ENCODE measurements around the gene GTF2IRD2. TPM values are rescaled to one million over a fixed set of nuclear protein-coding genes. Genes with fewer than 3 reads are reported as not detected.
"Not testable (repeated sequence)": the region's sequence is repeated elsewhere in the genome, so short reads cannot be mapped to it uniquely, and the experiment has no call there.

The GTF2IRD2 gene
- total RNA-seq, 2 experiments from 2014 or later, result 20.4 to 21.0 TPM

DNA sequence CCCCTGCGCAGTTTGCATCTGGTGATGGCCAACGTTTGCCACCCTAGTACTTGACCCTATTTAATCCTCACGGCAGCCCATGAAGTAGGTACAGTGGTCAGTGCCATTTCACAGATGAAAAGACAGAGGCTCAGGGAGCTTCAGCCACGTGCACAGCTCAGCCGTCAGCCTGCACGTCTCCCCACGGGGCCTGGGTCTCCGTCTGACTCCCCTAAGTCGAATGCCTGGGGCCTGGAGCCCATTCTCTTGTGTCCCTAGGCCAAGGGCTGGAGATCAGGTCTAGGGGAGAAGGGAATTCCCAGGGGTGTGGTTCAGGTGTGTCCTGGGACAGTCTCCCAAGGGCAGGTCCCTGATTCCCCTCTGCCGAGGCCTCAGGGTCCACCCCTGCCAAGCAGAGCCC, 84.4 kb downstream of the GTF2IRD2 start:
- POLR2A ChIA-PET; CTCF ChIA-PET; H3K36me3 Mint-ChIP-seq (ENCODE audit: low read depth): not testable (repeated sequence)

DNA sequence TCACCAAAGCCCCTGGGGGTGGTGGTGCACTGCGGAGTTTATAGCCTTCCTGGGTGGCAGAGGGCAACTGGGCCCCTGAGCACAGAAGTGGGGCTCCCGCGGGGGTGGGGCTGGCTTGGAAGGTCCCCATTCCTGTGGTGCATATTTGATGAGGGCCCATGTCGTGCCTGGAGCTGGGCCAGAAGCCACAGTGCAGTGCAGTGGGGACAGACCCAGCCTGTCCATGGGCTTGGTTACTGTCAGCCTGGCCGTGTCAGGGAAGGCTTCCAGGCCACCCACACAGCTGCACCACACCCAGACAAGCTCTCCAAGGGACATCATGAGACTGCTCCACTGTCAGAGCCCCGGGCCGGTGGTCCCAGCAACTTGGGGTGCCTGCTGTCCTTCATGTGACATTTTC, 84.9 kb downstream of the GTF2IRD2 start:
- H3K4me1 Mint-ChIP-seq (ENCODE audit: low read depth); H3K4me3 ChIP-seq (ENCODE audit: low read length); H3K36me3 ChIP-seq (ENCODE audit: insufficient read depth, low read length); POLR2A ChIA-PET; ATAC-seq (ENCODE audit: poor library complexity); DNase-seq; H3K4me1 ChIP-seq (ENCODE audit: insufficient read depth, low read length); H3K36me3 Mint-ChIP-seq (ENCODE audit: low read depth); intact Hi-C loops (cut with DNase I, micrococcal nuclease); H3K27ac Mint-ChIP-seq; H3K27ac ChIP-seq (ENCODE audit: low read depth in 1 of 2, low read length in 2 of 2); H3K27me3 Mint-ChIP-seq; H3K27me3 ChIP-seq (ENCODE audit: control insufficient read depth in 1 of 2, insufficient read depth in 2 of 2, low read length in 2 of 2); H3K9me3 ChIP-seq (ENCODE audit: control insufficient read depth in 1 of 2, insufficient read depth in 1 of 2, low read length in 2 of 2); H3K4me3 Mint-ChIP-seq; H3K9me3 Mint-ChIP-seq; CTCF ChIA-PET: not testable (repeated sequence)

More for the DNA sequence above, 84.4 kb downstream of the GTF2IRD2 start:
- DNase-seq; H3K27ac Mint-ChIP-seq; H3K36me3 ChIP-seq (ENCODE audit: insufficient read depth, low read length); H3K4me3 ChIP-seq (ENCODE audit: low read length); H3K4me1 Mint-ChIP-seq (ENCODE audit: low read depth); H3K27me3 Mint-ChIP-seq; ATAC-seq (ENCODE audit: poor library complexity); H3K4me1 ChIP-seq (ENCODE audit: insufficient read depth, low read length); H3K27ac ChIP-seq (ENCODE audit: low read depth in 1 of 2, low read length in 2 of 2); intact Hi-C loops (cut with DNase I, micrococcal nuclease); H3K9me3 ChIP-seq (ENCODE audit: control insufficient read depth in 1 of 2, insufficient read depth in 1 of 2, low read length in 2 of 2); H3K27me3 ChIP-seq (ENCODE audit: control insufficient read depth in 1 of 2, insufficient read depth in 2 of 2, low read length in 2 of 2); H3K9me3 Mint-ChIP-seq; H3K4me3 Mint-ChIP-seq: not testable (repeated sequence)

- H3K27me3 Mint-ChIP-seq; CTCF ChIA-PET; H3K4me3 ChIP-seq (ENCODE audit: low read length); H3K36me3 ChIP-seq (ENCODE audit: insufficient read depth, low read length); intact Hi-C loops (cut with DNase I, micrococcal nuclease); H3K9me3 ChIP-seq (ENCODE audit: control insufficient read depth in 1 of 2, insufficient read depth in 1 of 2, low read length in 2 of 2); H3K27me3 ChIP-seq (ENCODE audit: control insufficient read depth in 1 of 2, insufficient read depth in 2 of 2, low read length in 2 of 2); H3K27ac ChIP-seq (ENCODE audit: low read depth in 1 of 2, low read length in 2 of 2); H3K9me3 Mint-ChIP-seq; POLR2A ChIA-PET; H3K4me1 ChIP-seq (ENCODE audit: insufficient read depth, low read length); H3K4me3 Mint-ChIP-seq; H3K27ac Mint-ChIP-seq; H3K36me3 Mint-ChIP-seq (ENCODE audit: low read depth); H3K4me1 Mint-ChIP-seq (ENCODE audit: low read depth); DNase-seq: not testable (repeated sequence)
- peak; percentile 79 for ATAC-seq (ENCODE audit: poor library complexity)
These were observed 86.0 kb downstream of the GTF2IRD2 start for GRCh38 chr7:74765205-74765918.

DNA sequence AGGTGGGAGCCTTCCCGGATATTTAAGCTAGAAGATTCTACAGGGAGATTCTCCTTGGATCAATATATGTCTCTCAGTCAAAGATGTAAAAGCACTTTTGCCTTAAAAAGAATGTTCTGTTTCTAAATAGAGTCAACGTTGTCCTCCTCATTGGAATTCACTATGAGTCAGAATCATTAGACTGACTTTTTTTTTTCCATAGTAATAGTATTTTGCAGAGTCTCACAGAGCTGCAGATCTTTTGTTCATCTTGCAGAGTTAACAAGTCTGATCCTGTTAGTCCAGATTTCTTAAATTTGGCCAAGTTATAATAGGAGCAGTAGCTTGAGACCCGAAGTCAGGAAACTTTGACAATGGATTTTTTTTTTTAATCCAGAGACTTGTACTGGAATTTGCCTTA, 92.4 kb downstream of the GTF2IRD2 start:
- H3K36me3 ChIP-seq (ENCODE audit: insufficient read depth, low read length); DNase-seq; intact Hi-C loops (cut with DNase I, micrococcal nuclease); H3K4me3 ChIP-seq (ENCODE audit: low read length); ATAC-seq (ENCODE audit: poor library complexity); H3K4me1 Mint-ChIP-seq (ENCODE audit: low read depth); H3K27me3 Mint-ChIP-seq; H3K4me3 Mint-ChIP-seq; CTCF ChIA-PET; H3K27me3 ChIP-seq (ENCODE audit: control insufficient read depth in 1 of 2, insufficient read depth in 2 of 2, low read length in 2 of 2); H3K4me1 ChIP-seq (ENCODE audit: insufficient read depth, low read length); H3K9me3 ChIP-seq (ENCODE audit: control insufficient read depth in 1 of 2, insufficient read depth in 1 of 2, low read length in 2 of 2); H3K27ac ChIP-seq (ENCODE audit: low read depth in 1 of 2, low read length in 2 of 2); H3K27ac Mint-ChIP-seq; H3K9me3 Mint-ChIP-seq; POLR2A ChIA-PET; H3K36me3 Mint-ChIP-seq (ENCODE audit: low read depth): not testable (repeated sequence)

DNA sequence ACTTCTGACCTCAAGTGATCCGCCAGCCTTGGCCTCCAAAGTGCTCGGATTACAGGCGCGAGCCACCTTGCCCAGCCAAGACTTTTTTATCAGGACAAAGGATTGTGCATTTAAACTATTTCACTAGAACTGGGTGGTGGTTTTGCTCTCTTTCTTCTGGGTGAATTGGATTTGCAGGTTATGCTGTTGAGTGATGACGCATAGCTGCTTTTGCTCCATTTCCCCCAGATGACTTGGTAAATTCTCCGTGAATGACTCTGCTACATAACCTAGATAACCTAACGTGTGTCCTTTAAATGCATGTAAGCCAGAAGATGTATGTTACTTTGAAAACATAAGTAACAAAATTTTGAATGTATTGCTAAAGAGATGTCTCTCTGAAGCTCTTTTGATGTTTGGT, 93.1 kb downstream of the GTF2IRD2 start:
- ATAC-seq (ENCODE audit: poor library complexity); intact Hi-C loops (cut with DNase I, micrococcal nuclease); H3K36me3 ChIP-seq (ENCODE audit: insufficient read depth, low read length); H3K9me3 ChIP-seq (ENCODE audit: control insufficient read depth in 1 of 2, insufficient read depth in 1 of 2, low read length in 2 of 2); CTCF ChIA-PET; H3K27me3 Mint-ChIP-seq; H3K4me1 Mint-ChIP-seq (ENCODE audit: low read depth); H3K27ac ChIP-seq (ENCODE audit: low read depth in 1 of 2, low read length in 2 of 2); POLR2A ChIA-PET; H3K36me3 Mint-ChIP-seq (ENCODE audit: low read depth); H3K27ac Mint-ChIP-seq; DNase-seq; H3K4me3 Mint-ChIP-seq; H3K4me3 ChIP-seq (ENCODE audit: low read length); H3K4me1 ChIP-seq (ENCODE audit: insufficient read depth, low read length); H3K27me3 ChIP-seq (ENCODE audit: control insufficient read depth in 1 of 2, insufficient read depth in 2 of 2, low read length in 2 of 2); H3K9me3 Mint-ChIP-seq: not testable (repeated sequence)

- ATAC-seq (ENCODE audit: poor library complexity); H3K4me3 Mint-ChIP-seq; H3K9me3 ChIP-seq (ENCODE audit: control insufficient read depth in 1 of 2, insufficient read depth in 1 of 2, low read length in 2 of 2); DNase-seq; H3K4me1 Mint-ChIP-seq (ENCODE audit: low read depth); H3K36me3 Mint-ChIP-seq (ENCODE audit: low read depth); POLR2A ChIA-PET; H3K36me3 ChIP-seq (ENCODE audit: insufficient read depth, low read length); H3K4me3 ChIP-seq (ENCODE audit: low read length); CTCF ChIA-PET; H3K27ac ChIP-seq (ENCODE audit: low read depth in 1 of 2, low read length in 2 of 2); H3K27ac Mint-ChIP-seq; H3K4me1 ChIP-seq (ENCODE audit: insufficient read depth, low read length); H3K27me3 ChIP-seq (ENCODE audit: control insufficient read depth in 1 of 2, insufficient read depth in 2 of 2, low read length in 2 of 2); intact Hi-C loops (cut with DNase I, micrococcal nuclease); H3K9me3 Mint-ChIP-seq; H3K27me3 Mint-ChIP-seq: not testable (repeated sequence)
These were observed 94.7 kb downstream of the GTF2IRD2 start for GRCh38 chr7:74756673-74757072.

DNA sequence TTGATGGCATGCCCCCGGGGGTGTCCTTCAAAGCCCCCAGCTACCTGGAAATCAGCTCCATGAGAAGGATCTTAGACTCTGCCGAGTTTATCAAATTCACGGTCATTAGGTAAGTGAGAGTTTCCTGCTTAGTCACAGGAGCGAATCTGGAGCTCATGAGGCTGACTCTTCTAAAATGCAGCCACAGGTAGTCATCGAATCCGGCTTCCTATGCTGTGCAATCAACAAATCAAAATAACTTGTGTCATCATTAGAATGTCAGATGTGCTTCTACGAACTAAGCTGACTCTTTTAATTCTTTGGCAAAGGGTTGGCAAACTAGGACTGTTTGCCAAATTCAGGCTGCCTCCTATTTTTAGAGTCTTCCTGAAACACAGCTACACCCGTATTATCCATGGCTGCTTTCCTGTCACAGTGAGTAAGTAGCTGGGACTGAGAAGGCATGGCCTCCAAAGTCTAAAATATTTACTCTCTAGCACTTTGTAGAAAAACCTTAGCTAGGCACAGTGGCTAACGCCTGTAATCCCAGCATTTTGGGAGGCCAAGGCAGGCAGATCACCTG, 97.4 kb downstream of the GTF2IRD2 start:
- H3K27ac ChIP-seq (ENCODE audit: low read depth in 1 of 2, low read length in 2 of 2); H3K4me1 ChIP-seq (ENCODE audit: insufficient read depth, low read length); DNase-seq; H3K27ac Mint-ChIP-seq; H3K36me3 Mint-ChIP-seq (ENCODE audit: low read depth); ATAC-seq (ENCODE audit: poor library complexity); H3K36me3 ChIP-seq (ENCODE audit: insufficient read depth, low read length); H3K4me1 Mint-ChIP-seq (ENCODE audit: low read depth); H3K9me3 ChIP-seq (ENCODE audit: control insufficient read depth in 1 of 2, insufficient read depth in 1 of 2, low read length in 2 of 2); H3K27me3 ChIP-seq (ENCODE audit: control insufficient read depth in 1 of 2, insufficient read depth in 2 of 2, low read length in 2 of 2); POLR2A ChIA-PET; H3K9me3 Mint-ChIP-seq; CTCF ChIA-PET; H3K4me3 Mint-ChIP-seq; intact Hi-C loops (cut with DNase I, micrococcal nuclease); H3K27me3 Mint-ChIP-seq; H3K4me3 ChIP-seq (ENCODE audit: low read length): not testable (repeated sequence)
